SU-DHL-6 (cell line): ENCODE data around the gene TMSB4X.

Experiments
- H2AFZ ChIP-seq: fragments of 200-600 bp; sonication (generic); 2 replicates; pipeline ENCODE4 v1.6.1; 2014; ENCODE audit warnings: low read depth, mild to moderate bottlenecking, moderate library complexity, mixed read lengths, antibody characterized with exemption, low read length; ENCODE audit not compliant: severe bottlenecking
- H3F3A ChIP-seq: fragments of 200-600 bp; shearing (Covaris generic); 2 replicates; pipeline ENCODE4 v1.6.0; 2016; ENCODE audit warnings: antibody characterized with exemption, mild to moderate bottlenecking; ENCODE audit not compliant: insufficient read depth
- H3K27ac ChIP-seq: fragments of 200-600 bp; sonication (generic); 2 replicates; pipeline ENCODE4 v1.5.1; 2016; ENCODE audit warnings: low read depth, mild to moderate bottlenecking, low read length, moderate library complexity, mixed read lengths
- H3K27me3 ChIP-seq: fragments of 200-600 bp; sonication (generic), shearing (Covaris generic); 2 replicates; pipeline ENCODE4 v1.6.0; 2014; ENCODE audit warnings: mild to moderate bottlenecking, low read length
- H3K36me3 ChIP-seq: fragments of 200-600 bp; sonication (generic); 2 replicates; pipeline ENCODE4 v1.6.1; 2014; ENCODE audit warnings: mild to moderate bottlenecking, low read length, mixed read lengths
- H3K4me2 ChIP-seq: fragments of 300-600, 200-600 bp; shearing (Covaris generic), sonication (generic); 2 replicates; pipeline ENCODE4 v1.6.0; 2014; ENCODE audit warnings: low read length, low read depth, mild to moderate bottlenecking; ENCODE audit not compliant: poor library complexity, severe bottlenecking
- H3K4me3 ChIP-seq: fragments of 200-600 bp; sonication (generic); 2 replicates; pipeline ENCODE4 v1.5.1; 2014; ENCODE audit warnings: antibody characterized with exemption, low read length, mild to moderate bottlenecking, mixed read lengths; ENCODE audit not compliant: insufficient read depth, poor library complexity, severe bottlenecking
- H3K79me2 ChIP-seq: fragments of 200-600 bp; sonication (generic); 2 replicates; pipeline ENCODE4 v1.6.1; 2014; ENCODE audit warnings: mild to moderate bottlenecking, low read length, moderate library complexity; ENCODE audit not compliant: insufficient read depth
- H3K9ac ChIP-seq: fragments of 200-600 bp; sonication (generic); 2 replicates; pipeline ENCODE4 v1.7.0; 2014; ENCODE audit warnings: mild to moderate bottlenecking, low read length
- H3K9me2 ChIP-seq: fragments of 200-600 bp; sonication (generic); replicated peaks from 2 replicates; pipeline ENCODE4 v1.6.1; 2014; ENCODE audit warnings: low read length; ENCODE audit not compliant: insufficient read depth
- H3K9me3 ChIP-seq: fragments of 200-600 bp; sonication (generic); 2 replicates; pipeline ENCODE4 v1.6.1; 2014; ENCODE audit warnings: low read length, mixed read lengths; ENCODE audit not compliant: insufficient read depth
- H4K20me1 ChIP-seq: fragments of 200-600 bp; sonication (generic); 2 replicates; pipeline ENCODE4 v1.6.1; 2014; ENCODE audit warnings: low read depth, mild to moderate bottlenecking, antibody characterized with exemption, low read length, moderate library complexity, mixed read lengths
- CTCF ChIP-seq: fragments of 200-600 bp; sonication (generic); IDR thresholded peaks from one replicate; pipeline ENCODE4 v1.5.1; 2017; ENCODE audit warnings: antibody characterized with exemption, mild to moderate bottlenecking, low read length, moderate library complexity; ENCODE audit not compliant: insufficient read depth, poor library complexity, severe bottlenecking
- EZH2phosphoT487 ChIP-seq: fragments of 200-600 bp; sonication (generic), shearing (Covaris generic); conservative IDR thresholded peaks from 2 replicates; pipeline ENCODE4 v1.6.1; 2018; ENCODE audit warnings: mild to moderate bottlenecking, antibody characterized with exemption, low read length, moderate library complexity, mixed read lengths

TMSB4X gene

GRCh38 chrX:12945494-12945893 lies 29.4 kb upstream of the TMSB4X start:
- H3K27ac ChIP-seq: no peak overlapping the region

GRCh38 chrX:12946406-12946805 lies 28.5 kb upstream of the TMSB4X start:
- Histone ChIP-seq H3K27ac (no peak overlapping the region), H3K27me3 (no peaks in the 10 kb centered on the region), H3K9ac (no peak overlapping the region), H3K36me3 (no peaks in the 10 kb centered on the region), H3K9me3 (no peaks in the 10 kb centered on the region), H3F3A (peaks cover 26% of the 10 kb centered on the region), H4K20me1 (no peaks in the 10 kb centered on the region), H3K4me2 (no peak overlapping the region), H3K4me3 (no peak overlapping the region), H3K9me2 (no peaks in the 10 kb centered on the region), H2AFZ (no peak overlapping the region), H3K79me2 (no peaks in the 10 kb centered on the region; the same call in 1 of the 2 replicates)
- TF ChIP-seq EZH2phosphoT487 (no peak), CTCF (no peak)

More at GRCh38 chrX:12945494-12945893, 29.4 kb upstream of the TMSB4X start:
- H3K9ac ChIP-seq: no peak overlapping the region
- H4K20me1 ChIP-seq: no peaks in the 10 kb centered on the region
- TF ChIP-seq EZH2phosphoT487 (no peak), CTCF (no peak)
- H3K4me3 ChIP-seq: no peak overlapping the region
- no peaks in the 10 kb centered on the region for H3K36me3 ChIP-seq
- H2AFZ ChIP-seq: no peak overlapping the region
- H3K27me3 ChIP-seq: no peaks in the 10 kb centered on the region
- no peak overlapping the region for H3K4me2 ChIP-seq
- no peaks in the 10 kb centered on the region for H3K9me3 ChIP-seq
- peaks cover 17% of the 10 kb centered on the region for H3F3A ChIP-seq
- H3K9me2 ChIP-seq: no peaks in the 10 kb centered on the region
- H3K79me2 ChIP-seq: no peaks in the 10 kb centered on the region; the same call in 1 of the 2 replicates

DNA sequence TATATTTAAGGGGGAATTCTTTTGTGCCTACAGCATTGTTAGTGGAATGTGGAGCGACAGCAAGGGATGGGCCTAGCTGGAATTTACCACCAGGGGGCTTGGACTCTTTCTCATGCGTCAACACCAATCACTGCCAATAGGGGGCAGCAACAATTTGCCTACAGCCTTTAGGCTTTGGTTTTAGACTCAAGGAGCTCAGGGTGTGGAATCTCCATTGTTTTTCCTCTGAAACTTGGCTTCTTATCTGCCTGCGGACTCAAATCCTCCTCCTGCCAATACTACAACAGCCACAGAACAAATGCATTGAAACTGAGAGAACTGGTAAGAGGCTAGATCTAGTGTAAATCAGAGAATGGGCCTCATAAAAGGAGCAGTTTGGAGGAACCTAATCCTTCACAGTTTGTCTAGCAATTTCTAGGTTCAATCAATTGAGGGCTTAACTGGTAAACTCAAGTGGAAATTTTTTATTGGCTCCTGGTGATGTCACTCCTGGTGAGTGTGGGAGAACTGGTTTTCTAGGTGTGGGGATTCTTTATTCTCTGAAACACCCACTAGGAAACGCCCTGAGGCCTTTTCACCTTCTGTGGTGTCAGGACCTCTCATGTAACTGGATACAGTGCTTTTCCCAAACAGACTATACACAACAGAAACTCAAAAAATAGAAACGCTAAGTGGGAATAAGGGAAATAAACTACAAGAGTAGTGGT lies 27.9 kb upstream of the TMSB4X start:
- H3K9me2 ChIP-seq: no peaks in the 10 kb centered on the region
- peak overlapping the region; percentile 96 for H3K27ac ChIP-seq
- no peaks in the 10 kb centered on the region for H3K36me3 ChIP-seq
- peaks cover 31% of the 10 kb centered on the region for H3F3A ChIP-seq
- H3K79me2 ChIP-seq: no peaks in the 10 kb centered on the region; the same call in 1 of the 2 replicates
- TF ChIP-seq CTCF: peak; percentile 87
- no peak for TF ChIP-seq EZH2phosphoT487
- no peaks in the 10 kb centered on the region for H3K27me3 ChIP-seq
- H2AFZ ChIP-seq: no peak overlapping the region
- H3K9ac ChIP-seq: peak overlapping the region; percentile 55
- no peak overlapping the region for H3K4me3 ChIP-seq
- no peaks in the 10 kb centered on the region for H3K9me3 ChIP-seq
- peak overlapping the region; percentile 84 for H3K4me2 ChIP-seq
- no peaks in the 10 kb centered on the region for H4K20me1 ChIP-seq
